Measurements from ENCODE around the gene GARS1.

GRCh38 chr7:30658479-30659074 is 63.9 kb downstream of the GARS1 start:
- TF ChIP-seq, protein P1, sequence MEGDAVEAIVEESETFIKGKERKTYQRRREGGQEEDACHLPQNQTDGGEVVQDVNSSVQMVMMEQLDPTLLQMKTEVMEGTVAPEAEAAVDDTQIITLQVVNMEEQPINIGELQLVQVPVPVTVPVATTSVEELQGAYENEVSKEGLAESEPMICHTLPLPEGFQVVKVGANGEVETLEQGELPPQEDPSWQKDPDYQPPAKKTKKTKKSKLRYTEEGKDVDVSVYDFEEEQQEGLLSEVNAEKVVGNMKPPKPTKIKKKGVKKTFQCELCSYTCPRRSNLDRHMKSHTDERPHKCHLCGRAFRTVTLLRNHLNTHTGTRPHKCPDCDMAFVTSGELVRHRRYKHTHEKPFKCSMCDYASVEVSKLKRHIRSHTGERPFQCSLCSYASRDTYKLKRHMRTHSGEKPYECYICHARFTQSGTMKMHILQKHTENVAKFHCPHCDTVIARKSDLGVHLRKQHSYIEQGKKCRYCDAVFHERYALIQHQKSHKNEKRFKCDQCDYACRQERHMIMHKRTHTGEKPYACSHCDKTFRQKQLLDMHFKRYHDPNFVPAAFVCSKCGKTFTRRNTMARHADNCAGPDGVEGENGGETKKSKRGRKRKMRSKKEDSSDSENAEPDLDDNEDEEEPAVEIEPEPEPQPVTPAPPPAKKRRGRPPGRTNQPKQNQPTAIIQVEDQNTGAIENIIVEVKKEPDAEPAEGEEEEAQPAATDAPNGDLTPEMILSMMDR (IDR thresholded peaks at IDR 0.05) = no peak
- no peak for TF ChIP-seq POLR2A (IDR thresholded peaks at IDR 0.05)

All from right lobe of liver (tissue), 4 donors.